CMK (cell line): Measurements from ENCODE around the gene LRP1.

ENCODE experiments used
- DNase-seq: peaks from one replicate; pipeline ENCODE4 v3.0.0-alpha.2; 2010; ENCODE audit warnings: low read depth

The LRP1 gene

GRCh38 chr12:57175428-57176138, 47.3 kb downstream of the LRP1 start:
- DNase-seq = peak; percentile 52

GRCh38 chr12:57176139-57176477, 47.8 kb downstream of the LRP1 start:
- no peak for DNase-seq

GRCh38 chr12:57176846-57177245, 48.6 kb downstream of the LRP1 start:
- no peak for DNase-seq

- no peak for DNase-seq
Observed at GRCh38 chr12:57177354-57177753, 49.1 kb downstream of the LRP1 start.

- no peak for DNase-seq
Observed at GRCh38 chr12:57178213-57178612, 49.9 kb downstream of the LRP1 start.

GRCh38 chr12:57179331-57180086, 51.2 kb downstream of the LRP1 start:
- no peak for DNase-seq

- DNase-seq = no peak
Observed at GRCh38 chr12:57180321-57180989, 52.2 kb downstream of the LRP1 start.

- DNase-seq = no peak
Observed at GRCh38 chr12:57181072-57181471, 52.8 kb downstream of the LRP1 start.

- no peak for DNase-seq
Observed at GRCh38 chr12:57181561-57182155, 53.4 kb downstream of the LRP1 start.

GRCh38 chr12:57182918-57183575, 54.8 kb downstream of the LRP1 start:
- DNase-seq = peak; percentile 30

GRCh38 chr12:57183939-57184725, 55.8 kb downstream of the LRP1 start:
- no peak for DNase-seq

GRCh38 chr12:57185403-57185802, 57.1 kb downstream of the LRP1 start:
- DNase-seq = no peak

- DNase-seq = no peak
Observed at GRCh38 chr12:57185906-57186508, 57.7 kb downstream of the LRP1 start.

- DNase-seq = no peak
Observed at GRCh38 chr12:57187222-57188089, 59.2 kb downstream of the LRP1 start.

- DNase-seq = no peak
Observed at GRCh38 chr12:57188090-57188425, 59.8 kb downstream of the LRP1 start.

GRCh38 chr12:57190037-57190436, 61.8 kb downstream of the LRP1 start:
- no peak for DNase-seq

GRCh38 chr12:57190821-57191220, 62.5 kb downstream of the LRP1 start:
- no peak for DNase-seq

GRCh38 chr12:57191410-57191809, 63.1 kb downstream of the LRP1 start:
- DNase-seq = no peak

- DNase-seq = no peak
Observed at GRCh38 chr12:57192920-57193319, 64.6 kb downstream of the LRP1 start.

- DNase-seq = no peak
Observed at GRCh38 chr12:57193706-57194245, 65.5 kb downstream of the LRP1 start.
